CD14-positive monocyte (primary cell): Measurements from ENCODE around the gene TEAD4. TPM values are rescaled to one million over a fixed set of nuclear protein-coding genes. Genes with fewer than 3 reads are reported as not detected.

ENCODE experiments used
- DNase-seq, 3 donors: peaks; one replicate each; pipeline ENCODE4 v3.0.0-alpha.2; 2011 to 2022
- H2AFZ ChIP-seq: 2 replicates; pipeline ENCODE4 v1.6.0; 2012; ENCODE audit warnings: mild to moderate bottlenecking, low read depth, low read length, inconsistent platforms; ENCODE audit not compliant: insufficient read depth, poor library complexity, severe bottlenecking
- H3K27ac ChIP-seq, 2 donors: 1 replicate in 1 of 2; 2 replicates in 1 of 2; pipeline ENCODE4 v1.5.1; 2012 to 2013; ENCODE audit warnings: low read length in 2 of 2, control low read depth in 1 of 2, inconsistent platforms in 1 of 2, low read depth in 1 of 2, mild to moderate bottlenecking in 1 of 2
- H3K27me3 ChIP-seq, 2 donors: one replicate each; pipeline versions ENCODE4 v1.6.0 to v1.6.1; 2011 to 2013; ENCODE audit warnings: low read length in 2 of 2; ENCODE audit not compliant: control insufficient read depth in 2 of 2, insufficient read depth in 2 of 2
- H3K36me3 ChIP-seq, 2 donors: replicated peaks in 1 of 2; 1 replicate in 1 of 2; 2 replicates in 1 of 2; pipeline versions ENCODE4 v1.5.1 to v1.6.1; 2012 to 2013; ENCODE audit warnings: low read length in 2 of 2, control low read depth in 1 of 2, inconsistent platforms in 1 of 2, mild to moderate bottlenecking in 1 of 2; ENCODE audit not compliant: insufficient read depth in 2 of 2, control insufficient read depth in 1 of 2
- H3K4me1 ChIP-seq, 2 donors: 1 replicate in 1 of 2; 2 replicates in 1 of 2; pipeline versions ENCODE4 v1.5.1 to v1.6.1; 2012 to 2013; ENCODE audit warnings: low read length in 2 of 2, control low read depth in 1 of 2, inconsistent platforms in 1 of 2, mild to moderate bottlenecking in 1 of 2, moderate library complexity in 1 of 2; ENCODE audit not compliant: insufficient read depth in 2 of 2, control insufficient read depth in 1 of 2
- H3K4me2 ChIP-seq: replicated peaks from 2 replicates; pipeline ENCODE3; 2012; ENCODE audit warnings: low read length, moderate library complexity, mild to moderate bottlenecking; ENCODE audit not compliant: poor library complexity, severe bottlenecking; ENCODE audit errors: extremely low read depth
- H3K4me3 ChIP-seq, 3 experiments: fragments of 200-600 bp in 1 of 3; sonication (generic) in 1 of 3; replicated peaks in 1 of 3; 1 replicate in 2 of 3; 2 replicates in 1 of 3; pipeline ENCODE4 v1.5.1; 2011 to 2013; ENCODE audit warnings: low read length in 3 of 3, mild to moderate bottlenecking in 3 of 3, control low read depth in 2 of 3, low read depth in 2 of 3, inconsistent platforms in 1 of 3, moderate library complexity in 1 of 3
- H3K79me2 ChIP-seq: 2 replicates; pipeline ENCODE4 v1.6.0; 2012; ENCODE audit warnings: mild to moderate bottlenecking, control low read depth, inconsistent platforms, low read length, moderate library complexity; ENCODE audit not compliant: insufficient read depth
- H3K9ac ChIP-seq: 2 replicates; pipeline ENCODE4 v1.6.0; 2017; ENCODE audit warnings: low read length, mild to moderate bottlenecking; ENCODE audit not compliant: insufficient read depth, poor library complexity, severe bottlenecking
- H3K9me3 ChIP-seq, 2 donors: replicated peaks in 1 of 2; 1 replicate in 1 of 2; 2 replicates in 1 of 2; pipeline versions ENCODE4 v1.5.1 to v1.6.1; 2012 to 2013; ENCODE audit warnings: low read length in 2 of 2, control low read depth in 1 of 2; ENCODE audit not compliant: control insufficient read depth in 1 of 2, insufficient read depth in 1 of 2
- H4K20me1 ChIP-seq: 2 replicates; pipeline ENCODE4 v1.6.0; 2012; ENCODE audit warnings: mild to moderate bottlenecking, low read length, control low read depth, moderate library complexity; ENCODE audit not compliant: insufficient read depth
- H3K27ac Mint-ChIP-seq, 7 donors: one replicate each; pipeline ENCODE4 v1.8.0; 2020; ENCODE audit warnings: mild to moderate bottlenecking in 7 of 7, mixed read lengths in 7 of 7, moderate library complexity in 6 of 7, inconsistent platforms in 2 of 7
- H3K27me3 Mint-ChIP-seq, 3 donors: one replicate each; pipeline ENCODE4 v1.8.0; 2021 to 2022; ENCODE audit warnings: low read depth in 3 of 3, mild to moderate bottlenecking in 3 of 3, mixed read lengths in 3 of 3, moderate library complexity in 3 of 3, inconsistent platforms in 1 of 3
- H3K36me3 Mint-ChIP-seq, 2 donors: one replicate each; pipeline ENCODE4 v1.8.0; 2020; ENCODE audit warnings: mixed read lengths in 2 of 2, inconsistent platforms in 1 of 2, mild to moderate bottlenecking in 1 of 2
- H3K4me1 Mint-ChIP-seq: one replicate; pipeline ENCODE4 v1.8.0; 2020; ENCODE audit warnings: mild to moderate bottlenecking, mixed read lengths
- H3K4me3 Mint-ChIP-seq, 2 donors: one replicate each; pipeline ENCODE4 v1.8.0; 2020; ENCODE audit warnings: mild to moderate bottlenecking in 2 of 2, mixed read lengths in 2 of 2, moderate library complexity in 1 of 2
- H3K9me3 Mint-ChIP-seq, 7 donors: one replicate each; pipeline ENCODE4 v1.8.0; 2020 to 2022; ENCODE audit warnings: mixed read lengths in 7 of 7, mild to moderate bottlenecking in 6 of 7, moderate library complexity in 6 of 7, inconsistent platforms in 2 of 7
- WGBS: methylation state at CpG from one replicate; pipeline ENCODE4 v1.1.5; 2013; ENCODE audit warnings: missing lambda C conversion rate; ENCODE audit not compliant: insufficient coverage; 5-methylcytosine and 5-hydroxymethylcytosine counted together
- intact Hi-C, 2 donors: fragments of 100-400 bp; cut with micrococcal nuclease; formaldehyde crosslinking; loops; one replicate each; pipeline versions ENCODE4 v1.15.0 to v1.15.1; 2023
- polyA plus RNA-seq, 3 donors: library from polyadenylated mRNA; depleted of rRNA in 1 of 3; unstranded in 2 of 3; stranded (reverse) in 1 of 3; fragments of 300-500 nt in 2 of 3; fragments of >200 nt in 1 of 3; fragmentation: Illumina TruSeq in 2 of 3; gene quantifications; 1 replicate in 2 of 3; 2 replicates in 1 of 3; pipeline ENCODE4 v1.2.3, GENCODE V29; 2012 to 2021
- TF ChIP-seq, protein P1 (sequence below): fragments of 200-600 bp; IDR thresholded peaks from one replicate; pipeline ENCODE4 v1.8.0; 2022; ENCODE audit warnings: antibody characterized with exemption, mild to moderate bottlenecking

Gene TEAD4
- polyA plus RNA-seq, 3 donors = not detected

DNA sequence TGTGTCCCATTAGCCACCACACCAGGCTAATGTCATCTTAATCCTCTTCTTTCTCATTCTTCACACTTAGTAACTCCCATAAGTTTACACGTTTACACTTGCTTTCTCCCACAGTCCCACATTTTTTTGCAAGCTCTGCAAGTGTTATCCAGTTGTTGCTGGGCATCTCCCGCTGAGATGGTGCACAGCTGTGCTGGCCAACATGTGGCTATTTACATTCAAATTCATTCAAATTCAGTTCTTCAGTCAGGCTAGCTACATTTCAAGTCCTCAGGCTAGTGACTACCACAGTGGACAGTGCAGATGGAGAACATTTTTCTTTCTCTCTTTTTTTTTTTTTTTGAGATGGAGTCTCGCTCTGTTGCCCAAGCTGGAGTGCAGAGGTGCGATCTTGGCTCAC, 9.8 kb upstream of the TEAD4 start:
- intact Hi-C loops = loop anchor here in 1 of 2 donors (10.0 kb wide), 1 partner anchor 95 kb away; the partner anchor contains the start of gene TEX52
- WGBS = 92% methylated on average over 2 of the region's 4 CpGs
- H3K4me1 Mint-ChIP-seq = peaks cover 3% of the 10 kb centered on the region

DNA sequence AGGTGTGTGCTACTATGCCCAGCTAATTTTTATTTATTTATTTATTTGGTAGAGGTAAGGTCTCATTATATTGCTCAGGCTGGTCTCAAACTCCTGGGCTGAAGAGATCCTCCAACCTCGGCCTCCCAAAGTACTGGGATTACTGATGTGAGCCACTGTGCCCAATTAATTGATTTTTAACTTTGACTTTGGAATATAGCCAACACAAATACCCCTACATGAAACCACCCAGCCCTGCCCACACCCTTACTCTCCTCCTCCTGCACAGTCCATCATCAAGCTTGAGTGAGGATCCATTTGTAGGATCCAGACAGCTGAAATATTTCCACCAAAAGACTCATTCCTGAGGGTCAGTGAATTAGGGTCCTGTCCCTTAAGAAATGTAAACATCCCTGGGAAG, 3.3 kb upstream of the TEAD4 start:
- Histone ChIP-seq H4K20me1 (no peaks in the 10 kb centered on the region), H3K27ac (no peak overlapping the region), H3K79me2 (no peaks in the 10 kb centered on the region), H3K4me3 (no peak overlapping the region), H3K9me3 (peaks cover 0 to 15% of the 10 kb centered on the region in 2 donors), H2AFZ (no peak overlapping the region), H3K9ac (no peak overlapping the region), H3K4me1 (no peaks in the 10 kb centered on the region), H3K27me3 (peaks cover 29 to 41% of the 10 kb centered on the region in 2 donors), H3K4me2 (no peak overlapping the region), H3K36me3 (no peaks in the 10 kb centered on the region)
- Mint-ChIP-seq H3K27me3 (peaks cover 45 to 58% (median 50%) of the 10 kb centered on the region in 3 donors), H3K27ac (no peak overlapping the region), H3K4me1 (peaks cover 14% of the 10 kb centered on the region), H3K9me3 (peaks cover 0 to 11% (median 1%) of the 10 kb centered on the region in 7 donors), H3K4me3 (no peak overlapping the region), H3K36me3 (peaks cover 0 to 4% of the 10 kb centered on the region in 2 donors)
- DNase-seq = no peak
- WGBS = no CpG with 5 or more reads among the region's 1 CpG
- TF ChIP-seq, protein P1, sequence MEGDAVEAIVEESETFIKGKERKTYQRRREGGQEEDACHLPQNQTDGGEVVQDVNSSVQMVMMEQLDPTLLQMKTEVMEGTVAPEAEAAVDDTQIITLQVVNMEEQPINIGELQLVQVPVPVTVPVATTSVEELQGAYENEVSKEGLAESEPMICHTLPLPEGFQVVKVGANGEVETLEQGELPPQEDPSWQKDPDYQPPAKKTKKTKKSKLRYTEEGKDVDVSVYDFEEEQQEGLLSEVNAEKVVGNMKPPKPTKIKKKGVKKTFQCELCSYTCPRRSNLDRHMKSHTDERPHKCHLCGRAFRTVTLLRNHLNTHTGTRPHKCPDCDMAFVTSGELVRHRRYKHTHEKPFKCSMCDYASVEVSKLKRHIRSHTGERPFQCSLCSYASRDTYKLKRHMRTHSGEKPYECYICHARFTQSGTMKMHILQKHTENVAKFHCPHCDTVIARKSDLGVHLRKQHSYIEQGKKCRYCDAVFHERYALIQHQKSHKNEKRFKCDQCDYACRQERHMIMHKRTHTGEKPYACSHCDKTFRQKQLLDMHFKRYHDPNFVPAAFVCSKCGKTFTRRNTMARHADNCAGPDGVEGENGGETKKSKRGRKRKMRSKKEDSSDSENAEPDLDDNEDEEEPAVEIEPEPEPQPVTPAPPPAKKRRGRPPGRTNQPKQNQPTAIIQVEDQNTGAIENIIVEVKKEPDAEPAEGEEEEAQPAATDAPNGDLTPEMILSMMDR = no peak
- intact Hi-C loops = no loop called here

More for the DNA sequence above, 9.8 kb upstream of the TEAD4 start:
- no peak overlapping the region for H3K4me3 Mint-ChIP-seq
- no peak for DNase-seq
- no peak overlapping the region for H3K27ac ChIP-seq
- no peaks in the 10 kb centered on the region for H3K4me1 ChIP-seq
- H3K36me3 Mint-ChIP-seq = no peaks in the 10 kb centered on the region
- TF ChIP-seq, protein P1 = no peak
- no peak overlapping the region for H2AFZ ChIP-seq
- H3K9me3 Mint-ChIP-seq = no peaks in the 10 kb centered on the region
- H3K79me2 ChIP-seq = no peaks in the 10 kb centered on the region
- H3K36me3 ChIP-seq = no peaks in the 10 kb centered on the region
- H3K9ac ChIP-seq = no peak overlapping the region
- H3K4me2 ChIP-seq = no peak overlapping the region
- H3K27me3 Mint-ChIP-seq = peaks cover 9 to 24% (median 16%) of the 10 kb centered on the region in 3 donors
- H3K27me3 ChIP-seq = no peaks in the 10 kb centered on the region
- no peaks in the 10 kb centered on the region for H3K9me3 ChIP-seq
- H3K27ac Mint-ChIP-seq = peak overlapping the region in 1 of 7 donors; percentile 31
- H4K20me1 ChIP-seq = no peaks in the 10 kb centered on the region
- no peak overlapping the region for H3K4me3 ChIP-seq
